GM19025 (cell line): ENCODE measurements around the gene DUOXA1.

ENCODE experiments used
- ATAC-seq: cut with Tn5 transposase; IDR thresholded peaks from one replicate; pipeline ENCODE4 v1.9.1; 2021; ENCODE audit warnings: mild to moderate bottlenecking, low read depth, moderate library complexity; ENCODE audit not compliant: unreplicated experiment

Gene DUOXA1

DNA sequence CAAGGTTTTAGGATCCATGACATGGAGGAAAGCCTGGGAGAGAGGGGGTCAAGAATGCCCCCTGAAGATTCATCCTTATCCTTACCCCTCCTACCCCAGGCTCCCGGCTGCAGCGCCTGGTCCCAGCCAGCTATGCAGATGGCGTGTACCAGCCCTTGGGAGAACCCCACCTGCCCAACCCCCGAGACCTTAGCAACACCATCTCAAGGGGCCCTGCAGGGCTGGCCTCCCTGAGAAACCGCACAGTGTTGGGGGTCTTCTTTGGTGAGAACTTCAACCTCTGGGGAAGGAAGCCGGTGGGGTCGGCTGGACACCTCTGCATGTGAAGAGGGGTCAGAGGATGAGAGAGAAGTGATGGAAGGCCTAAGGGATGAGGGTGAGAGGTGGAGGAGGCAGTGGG is 4.4 kb upstream of the DUOXA1 start:
- ATAC-seq, result no peak

- ATAC-seq, result no peak
These were observed 3.9 kb upstream of the DUOXA1 start for GRCh38 chr15:45133561-45133920.

GRCh38 chr15:45132844-45133560 is 3.3 kb upstream of the DUOXA1 start:
- no peak for ATAC-seq

DNA sequence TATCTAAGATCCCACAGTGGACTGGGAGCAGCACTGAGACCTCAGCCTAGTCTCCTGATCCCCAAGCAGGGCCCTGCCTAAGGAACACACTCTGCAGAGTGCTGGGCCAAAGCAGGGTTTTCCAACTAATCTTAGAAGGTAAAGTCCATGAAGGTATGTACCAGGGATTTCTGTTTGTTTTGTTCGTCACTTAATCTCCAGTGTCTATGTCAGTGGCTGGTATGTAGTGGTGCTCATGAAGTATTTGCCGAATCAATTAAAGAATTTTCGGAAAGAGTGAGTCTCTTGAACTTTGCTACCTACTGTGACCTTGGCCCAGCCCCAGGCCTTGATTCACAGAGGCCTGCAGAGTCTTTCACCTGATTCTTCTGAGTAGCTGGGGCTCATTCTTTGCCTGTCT is 1.8 kb upstream of the DUOXA1 start:
- no peak for ATAC-seq

DNA sequence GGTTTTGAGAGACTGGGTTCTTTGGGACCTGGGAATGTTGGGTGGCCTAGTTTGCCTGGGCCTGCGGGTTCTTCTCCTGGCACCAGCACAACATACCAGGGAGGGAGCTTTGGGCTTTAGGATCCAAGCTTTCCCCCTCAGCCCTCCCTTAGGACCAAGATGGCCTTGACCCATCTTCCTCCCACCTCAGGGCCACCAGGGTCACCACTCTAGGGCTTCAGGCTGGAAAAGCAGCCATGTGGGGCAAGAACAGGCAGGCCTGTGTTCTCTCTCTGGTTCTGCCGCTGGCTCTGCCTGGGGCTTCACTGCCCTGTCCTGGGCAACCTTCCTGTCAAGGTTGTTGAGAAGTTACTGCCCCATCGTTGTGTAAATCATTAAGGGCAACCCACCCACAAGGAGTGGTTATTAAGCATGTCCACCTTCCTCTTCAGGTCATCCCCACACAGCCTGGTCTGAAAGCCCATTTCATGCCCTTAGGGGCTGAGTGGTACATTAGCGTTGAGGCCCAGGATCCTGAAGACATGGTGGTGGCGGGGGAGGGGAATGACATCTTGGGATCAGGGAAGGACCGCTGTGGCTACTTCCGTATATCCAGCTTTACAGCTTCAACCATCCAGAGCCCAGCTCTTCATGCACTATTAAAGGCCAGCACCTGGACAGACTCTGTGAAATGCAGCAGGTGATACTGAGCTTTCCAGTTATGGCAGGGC is 767 bp upstream of the DUOXA1 start:
- ATAC-seq, result no peak

GRCh38 chr15:45128971-45129639 is 574 bp downstream of the DUOXA1 start:
- no peak for ATAC-seq

GRCh38 chr15:45126535-45127158 is 3.0 kb downstream of the DUOXA1 start:
- ATAC-seq, result no peak

GRCh38 chr15:45123397-45123796 is 6.3 kb downstream of the DUOXA1 start:
- ATAC-seq, result no peak

DNA sequence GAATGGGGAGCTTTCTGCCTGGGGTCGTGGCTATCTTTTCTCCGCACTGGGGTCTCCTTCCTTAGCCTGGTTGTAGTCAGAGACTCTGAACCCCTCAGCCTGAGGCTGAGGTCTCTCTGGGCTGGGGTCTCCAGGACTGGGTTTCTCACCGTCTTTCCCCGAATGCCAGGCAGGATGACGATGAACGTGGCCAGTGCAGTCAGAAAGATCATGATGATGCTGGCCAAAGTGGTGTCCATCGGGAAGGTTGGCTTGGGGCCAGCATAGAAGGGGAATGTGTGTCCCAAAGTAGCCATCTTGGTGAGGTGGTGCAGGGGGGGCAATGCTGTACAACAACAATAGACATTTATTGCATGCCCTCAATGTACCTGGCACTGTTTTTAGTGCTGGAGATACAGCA is 7.0 kb downstream of the DUOXA1 start:
- ATAC-seq, result no peak

GRCh38 chr15:45121706-45122417 is 7.8 kb downstream of the DUOXA1 start:
- no peak for ATAC-seq

- no peak for ATAC-seq
These were observed 8.7 kb downstream of the DUOXA1 start for GRCh38 chr15:45121020-45121419.

DNA sequence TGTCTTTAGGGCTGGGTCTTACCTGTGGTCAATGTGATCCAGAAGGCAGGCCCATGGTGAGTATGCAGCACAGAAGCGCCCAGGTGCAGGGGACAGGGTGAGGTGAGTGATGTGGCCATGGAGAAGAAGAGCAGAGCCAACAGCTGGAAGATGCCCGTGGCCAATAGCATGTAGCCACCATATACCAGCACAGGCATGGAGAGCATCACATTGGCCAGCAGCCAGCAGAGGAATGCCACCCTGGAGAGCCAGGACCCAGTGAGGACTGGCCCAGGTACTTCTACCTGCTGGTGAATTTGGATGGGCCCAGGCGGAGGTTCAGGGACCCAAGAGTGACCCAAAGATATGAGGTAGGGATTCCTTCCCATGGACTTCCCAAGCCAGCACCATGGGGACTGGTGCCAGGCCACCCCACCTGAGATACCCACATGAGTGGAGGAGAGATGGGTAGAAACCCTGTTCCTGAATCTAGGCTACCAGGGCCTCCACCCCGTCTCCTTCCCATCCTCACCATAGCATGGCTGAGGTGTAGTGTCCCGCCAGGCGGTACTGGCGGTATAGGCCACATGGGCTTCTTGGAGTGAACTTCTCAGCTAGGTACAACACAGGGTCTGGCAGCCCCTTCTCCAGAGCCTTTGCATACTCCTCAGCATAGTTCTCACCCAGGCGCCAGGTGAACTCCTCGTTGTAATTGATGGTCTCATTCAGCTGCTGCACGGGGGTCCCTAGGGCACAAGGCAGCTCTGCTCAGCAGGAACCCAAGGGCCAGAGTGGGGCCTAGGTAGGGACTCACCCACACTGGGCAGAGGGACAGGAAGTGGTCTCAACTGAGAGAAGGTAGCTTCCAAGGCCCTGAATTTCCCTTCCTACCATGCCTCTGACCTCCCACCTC is 9.4 kb downstream of the DUOXA1 start:
- no peak for ATAC-seq

- ATAC-seq, result no peak
These were observed 10.7 kb downstream of the DUOXA1 start for GRCh38 chr15:45118996-45119395.

- ATAC-seq, result peak; percentile 77
These were observed 11.5 kb downstream of the DUOXA1 start for GRCh38 chr15:45118131-45118588.

GRCh38 chr15:45117308-45118130 is 12.2 kb downstream of the DUOXA1 start:
- peak; percentile 9 for ATAC-seq

- no peak for ATAC-seq
These were observed 13.0 kb downstream of the DUOXA1 start for GRCh38 chr15:45116482-45117307.

DNA sequence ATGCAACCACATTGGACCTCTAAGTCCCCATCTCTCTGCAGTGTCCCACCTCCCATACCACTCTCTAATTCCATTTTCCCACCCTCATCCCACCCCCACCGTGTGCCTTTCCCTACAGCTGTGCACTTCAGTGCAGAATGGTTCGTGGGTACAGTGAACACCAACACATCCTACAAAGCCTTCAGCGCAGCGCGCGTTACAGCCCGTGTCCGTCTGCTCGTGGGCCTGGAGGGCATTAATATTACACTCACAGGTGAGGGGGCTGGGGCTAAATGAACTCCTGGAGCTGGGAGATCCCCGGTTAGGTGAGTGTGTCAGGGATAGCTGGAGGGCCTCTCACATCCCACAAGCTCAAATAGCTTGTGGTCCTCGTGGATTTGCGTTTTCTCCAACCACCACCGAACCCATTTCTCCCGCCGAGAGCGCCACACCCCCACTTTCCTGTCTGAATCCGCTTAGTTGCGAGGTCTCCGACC is 13.6 kb downstream of the DUOXA1 start:
- no peak for ATAC-seq
